Lower leg skin (tissue), 3 donors: Measurements from ENCODE around the gene ASTL.

ENCODE experiments used
- POLR2A ChIP-seq, 2 donors: fragments of 450-650 bp; IDR thresholded peaks; one replicate each; pipeline ENCODE4 v1.6.1; 2016 to 2017; ENCODE audit warnings: antibody characterized with exemption in 2 of 2, mild to moderate bottlenecking in 1 of 2, moderate library complexity in 1 of 2
- TF ChIP-seq, protein P1 (sequence below), 3 donors: fragments of 450-650 bp; IDR thresholded peaks; one replicate each; pipeline ENCODE4 v1.5.1; 2016; ENCODE audit warnings: antibody characterized with exemption in 3 of 3, mild to moderate bottlenecking in 3 of 3, moderate library complexity in 2 of 3

- TF ChIP-seq, protein P1, sequence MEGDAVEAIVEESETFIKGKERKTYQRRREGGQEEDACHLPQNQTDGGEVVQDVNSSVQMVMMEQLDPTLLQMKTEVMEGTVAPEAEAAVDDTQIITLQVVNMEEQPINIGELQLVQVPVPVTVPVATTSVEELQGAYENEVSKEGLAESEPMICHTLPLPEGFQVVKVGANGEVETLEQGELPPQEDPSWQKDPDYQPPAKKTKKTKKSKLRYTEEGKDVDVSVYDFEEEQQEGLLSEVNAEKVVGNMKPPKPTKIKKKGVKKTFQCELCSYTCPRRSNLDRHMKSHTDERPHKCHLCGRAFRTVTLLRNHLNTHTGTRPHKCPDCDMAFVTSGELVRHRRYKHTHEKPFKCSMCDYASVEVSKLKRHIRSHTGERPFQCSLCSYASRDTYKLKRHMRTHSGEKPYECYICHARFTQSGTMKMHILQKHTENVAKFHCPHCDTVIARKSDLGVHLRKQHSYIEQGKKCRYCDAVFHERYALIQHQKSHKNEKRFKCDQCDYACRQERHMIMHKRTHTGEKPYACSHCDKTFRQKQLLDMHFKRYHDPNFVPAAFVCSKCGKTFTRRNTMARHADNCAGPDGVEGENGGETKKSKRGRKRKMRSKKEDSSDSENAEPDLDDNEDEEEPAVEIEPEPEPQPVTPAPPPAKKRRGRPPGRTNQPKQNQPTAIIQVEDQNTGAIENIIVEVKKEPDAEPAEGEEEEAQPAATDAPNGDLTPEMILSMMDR (IDR thresholded peaks at IDR 0.05): no peak
- TF ChIP-seq POLR2A (IDR thresholded peaks at IDR 0.05): no peak
These were observed 49.7 kb downstream of the ASTL start for GRCh38 chr2:96088340-96089335.
